ENCODE measurements around the gene NME3.
A peak's percentile ranks its signal among the peaks of the same experiment; 100 is the strongest.

Gene NME3

GRCh38 chr16:1762196-1762878, 9.0 kb downstream of the NME3 start:
- Histone ChIP-seq H2BK5ac (ENCODE audit: low read length) (no peak overlapping the region), H3K14ac (ENCODE audit: low read length) (no peak overlapping the region), H3K4me3 (ENCODE audit: low read length in 2 of 2) (no peak overlapping the region), H3K18ac (ENCODE audit: low read length) (no peak overlapping the region), H3K9ac (ENCODE audit: low read depth, low read length, poor library complexity) (peak overlapping the region; percentile 0), H3K27ac (replicated peaks; ENCODE audit: low read length) (no peak overlapping the region), H3K27me3 (ENCODE audit: control insufficient read depth in 3 of 3, insufficient read depth in 3 of 3, low read depth in 1 of 3, low read length in 3 of 3) (no peaks in the 10 kb centered on the region), H3K36me3 (replicated peaks in 1 of 2; ENCODE audit: control insufficient read depth in 2 of 2, insufficient read depth in 2 of 2, low read length in 2 of 2) (peaks cover 33 to 77% of the 10 kb centered on the region in 2 donors), H2BK12ac (ENCODE audit: low read length) (no peak overlapping the region), H2AFZ (ENCODE audit: low read length) (no peak overlapping the region), H3K4me1 (ENCODE audit: control insufficient read depth in 2 of 2, insufficient read depth in 1 of 2, low read depth in 1 of 2, low read length in 2 of 2) (peaks cover 0 to 11% of the 10 kb centered on the region in 2 donors), H3K4ac (ENCODE audit: low read length) (no peak overlapping the region), H3K79me1 (ENCODE audit: low read depth, low read length) (no peaks in the 10 kb centered on the region), H3K4me2 (ENCODE audit: insufficient read depth, low read length, poor library complexity, severe bottlenecking) (no peak overlapping the region), H2BK15ac (ENCODE audit: low read length) (no peak overlapping the region), H3K9me3 (replicated peaks in 1 of 2; ENCODE audit: control insufficient read depth in 2 of 2, insufficient read depth in 1 of 2, low read depth in 1 of 2, low read length in 2 of 2) (no peaks in the 10 kb centered on the region), H3K23ac (ENCODE audit: low read depth, low read length, poor library complexity) (peak overlapping the region; percentile 65), H4K91ac (ENCODE audit: low read depth, low read length, poor library complexity) (no peak overlapping the region), H2BK120ac (ENCODE audit: low read depth, low read length) (no peak overlapping the region), H2AK5ac (ENCODE audit: low read depth, low read length) (no peak overlapping the region), H4K8ac (ENCODE audit: low read depth, low read length) (no peak overlapping the region)
- no CpG with 5 or more reads among the region's 30 CpGs for WGBS, 2 donors (ENCODE audit: extremely low coverage in 2 of 2, insufficient read length in 2 of 2, insufficient replicate concordance in 1 of 2)
- DNase-seq (ENCODE audit: low spot score), result no peak

- no peaks in the 10 kb centered on the region for H3K27me3 ChIP-seq (ENCODE audit: control insufficient read depth in 3 of 3, insufficient read depth in 3 of 3, low read depth in 1 of 3, low read length in 3 of 3)
- H3K23ac ChIP-seq (ENCODE audit: low read depth, low read length, poor library complexity), result no peak overlapping the region
- no peak overlapping the region for H4K91ac ChIP-seq (ENCODE audit: low read depth, low read length, poor library complexity)
- no peak overlapping the region for H3K4me3 ChIP-seq (ENCODE audit: low read length in 2 of 2)
- no peaks in the 10 kb centered on the region for H3K9me3 ChIP-seq (replicated peaks in 1 of 2; ENCODE audit: control insufficient read depth in 2 of 2, insufficient read depth in 1 of 2, low read depth in 1 of 2, low read length in 2 of 2)
- no peak for DNase-seq (ENCODE audit: low spot score)
- peak overlapping the region; percentile 0 for H3K9ac ChIP-seq (ENCODE audit: low read depth, low read length, poor library complexity)
- no peak overlapping the region for H2AFZ ChIP-seq (ENCODE audit: low read length)
- no peak overlapping the region for H4K8ac ChIP-seq (ENCODE audit: low read depth, low read length)
- no peak overlapping the region for H3K14ac ChIP-seq (ENCODE audit: low read length)
- no peak overlapping the region for H3K4me2 ChIP-seq (ENCODE audit: insufficient read depth, low read length, poor library complexity, severe bottlenecking)
- H2BK15ac ChIP-seq (ENCODE audit: low read length), result no peak overlapping the region
- no peak overlapping the region for H2AK5ac ChIP-seq (ENCODE audit: low read depth, low read length)
- no peaks in the 10 kb centered on the region for H3K79me1 ChIP-seq (ENCODE audit: low read depth, low read length)
- no peak overlapping the region for H3K18ac ChIP-seq (ENCODE audit: low read length)
- no peak overlapping the region for H2BK12ac ChIP-seq (ENCODE audit: low read length)
- peaks cover 0 to 11% of the 10 kb centered on the region in 2 donors for H3K4me1 ChIP-seq (ENCODE audit: control insufficient read depth in 2 of 2, insufficient read depth in 1 of 2, low read depth in 1 of 2, low read length in 2 of 2)
- no peak overlapping the region for H3K27ac ChIP-seq (replicated peaks; ENCODE audit: low read length)
- H3K36me3 ChIP-seq (replicated peaks in 1 of 2; ENCODE audit: control insufficient read depth in 2 of 2, insufficient read depth in 2 of 2, low read length in 2 of 2), result peaks cover 32 to 74% of the 10 kb centered on the region in 2 donors
- no peak overlapping the region for H3K4ac ChIP-seq (ENCODE audit: low read length)
- H2BK5ac ChIP-seq (ENCODE audit: low read length), result no peak overlapping the region
- no peak overlapping the region for H2BK120ac ChIP-seq (ENCODE audit: low read depth, low read length)
- no CpG with 5 or more reads among the region's 15 CpGs for WGBS, 2 donors (ENCODE audit: extremely low coverage in 2 of 2, insufficient read length in 2 of 2, insufficient replicate concordance in 1 of 2)
Observed at GRCh38 chr16:1761751-1762150, 9.6 kb downstream of the NME3 start.

GRCh38 chr16:1760911-1761310, 10.4 kb downstream of the NME3 start:
- no peak overlapping the region for H3K9ac ChIP-seq (ENCODE audit: low read depth, low read length, poor library complexity)
- H3K27me3 ChIP-seq (ENCODE audit: control insufficient read depth in 3 of 3, insufficient read depth in 3 of 3, low read depth in 1 of 3, low read length in 3 of 3), result no peaks in the 10 kb centered on the region
- no peak overlapping the region for H2BK5ac ChIP-seq (ENCODE audit: low read length)
- H3K9me3 ChIP-seq (replicated peaks in 1 of 2; ENCODE audit: control insufficient read depth in 2 of 2, insufficient read depth in 1 of 2, low read depth in 1 of 2, low read length in 2 of 2), result no peaks in the 10 kb centered on the region
- H3K23ac ChIP-seq (ENCODE audit: low read depth, low read length, poor library complexity), result no peak overlapping the region
- H3K4ac ChIP-seq (ENCODE audit: low read length), result no peak overlapping the region
- H2AFZ ChIP-seq (ENCODE audit: low read length), result no peak overlapping the region
- no peak for DNase-seq (ENCODE audit: low spot score)
- H2BK12ac ChIP-seq (ENCODE audit: low read length), result no peak overlapping the region
- H2BK15ac ChIP-seq (ENCODE audit: low read length), result no peak overlapping the region
- no CpG with 5 or more reads among the region's 15 CpGs for WGBS, 2 donors (ENCODE audit: extremely low coverage in 2 of 2, insufficient read length in 2 of 2, insufficient replicate concordance in 1 of 2)
- no peak overlapping the region for H2AK5ac ChIP-seq (ENCODE audit: low read depth, low read length)
- H3K79me1 ChIP-seq (ENCODE audit: low read depth, low read length), result no peaks in the 10 kb centered on the region
- no peak overlapping the region for H2BK120ac ChIP-seq (ENCODE audit: low read depth, low read length)
- H3K36me3 ChIP-seq (replicated peaks in 1 of 2; ENCODE audit: control insufficient read depth in 2 of 2, insufficient read depth in 2 of 2, low read length in 2 of 2), result peaks cover 31 to 72% of the 10 kb centered on the region in 2 donors
- H3K14ac ChIP-seq (ENCODE audit: low read length), result no peak overlapping the region
- no peak overlapping the region for H3K18ac ChIP-seq (ENCODE audit: low read length)
- no peak overlapping the region for H3K27ac ChIP-seq (replicated peaks; ENCODE audit: low read length)
- no peak overlapping the region for H3K4me2 ChIP-seq (ENCODE audit: insufficient read depth, low read length, poor library complexity, severe bottlenecking)
- H4K8ac ChIP-seq (ENCODE audit: low read depth, low read length), result no peak overlapping the region
- no peak overlapping the region for H3K4me3 ChIP-seq (ENCODE audit: low read length in 2 of 2)
- no peak overlapping the region for H4K91ac ChIP-seq (ENCODE audit: low read depth, low read length, poor library complexity)
- H3K4me1 ChIP-seq (ENCODE audit: control insufficient read depth in 2 of 2, insufficient read depth in 1 of 2, low read depth in 1 of 2, low read length in 2 of 2), result peaks cover 0 to 11% of the 10 kb centered on the region in 2 donors

GRCh38 chr16:1759511-1759910, 11.8 kb downstream of the NME3 start:
- Histone ChIP-seq H3K27me3 (ENCODE audit: control insufficient read depth in 3 of 3, insufficient read depth in 3 of 3, low read depth in 1 of 3, low read length in 3 of 3) (no peaks in the 10 kb centered on the region), H3K36me3 (replicated peaks in 1 of 2; ENCODE audit: control insufficient read depth in 2 of 2, insufficient read depth in 2 of 2, low read length in 2 of 2) (peaks cover 22 to 68% of the 10 kb centered on the region in 2 donors), H3K79me1 (ENCODE audit: low read depth, low read length) (no peaks in the 10 kb centered on the region), H2BK5ac (ENCODE audit: low read length) (no peak overlapping the region), H2BK15ac (ENCODE audit: low read length) (no peak overlapping the region), H2AK5ac (ENCODE audit: low read depth, low read length) (no peak overlapping the region), H3K27ac (replicated peaks; ENCODE audit: low read length) (no peak overlapping the region), H3K4me2 (ENCODE audit: insufficient read depth, low read length, poor library complexity, severe bottlenecking) (no peak overlapping the region), H4K91ac (ENCODE audit: low read depth, low read length, poor library complexity) (no peak overlapping the region), H4K8ac (ENCODE audit: low read depth, low read length) (no peak overlapping the region), H3K4me1 (ENCODE audit: control insufficient read depth in 2 of 2, insufficient read depth in 1 of 2, low read depth in 1 of 2, low read length in 2 of 2) (peaks cover 0 to 11% of the 10 kb centered on the region in 2 donors), H2BK120ac (ENCODE audit: low read depth, low read length) (no peak overlapping the region), H3K23ac (ENCODE audit: low read depth, low read length, poor library complexity) (no peak overlapping the region), H3K9ac (ENCODE audit: low read depth, low read length, poor library complexity) (no peak overlapping the region), H2BK12ac (ENCODE audit: low read length) (no peak overlapping the region), H3K9me3 (replicated peaks in 1 of 2; ENCODE audit: control insufficient read depth in 2 of 2, insufficient read depth in 1 of 2, low read depth in 1 of 2, low read length in 2 of 2) (no peaks in the 10 kb centered on the region), H3K18ac (ENCODE audit: low read length) (no peak overlapping the region), H3K4ac (ENCODE audit: low read length) (no peak overlapping the region), H3K14ac (ENCODE audit: low read length) (no peak overlapping the region), H2AFZ (ENCODE audit: low read length) (no peak overlapping the region), H3K4me3 (ENCODE audit: low read length in 2 of 2) (no peak overlapping the region)
- DNase-seq (ENCODE audit: low spot score), result no peak
- WGBS, 2 donors (ENCODE audit: extremely low coverage in 2 of 2, insufficient read length in 2 of 2, insufficient replicate concordance in 1 of 2), result no CpG with 5 or more reads among the region's 21 CpGs

All from neuronal stem cell (in vitro differentiated cells).